ENCODE measurements around the gene DISC1.
"Not testable (repeated sequence)": the region's sequence is repeated elsewhere in the genome, so short reads cannot be mapped to it uniquely, and the experiment has no call there.

DISC1 gene

DNA sequence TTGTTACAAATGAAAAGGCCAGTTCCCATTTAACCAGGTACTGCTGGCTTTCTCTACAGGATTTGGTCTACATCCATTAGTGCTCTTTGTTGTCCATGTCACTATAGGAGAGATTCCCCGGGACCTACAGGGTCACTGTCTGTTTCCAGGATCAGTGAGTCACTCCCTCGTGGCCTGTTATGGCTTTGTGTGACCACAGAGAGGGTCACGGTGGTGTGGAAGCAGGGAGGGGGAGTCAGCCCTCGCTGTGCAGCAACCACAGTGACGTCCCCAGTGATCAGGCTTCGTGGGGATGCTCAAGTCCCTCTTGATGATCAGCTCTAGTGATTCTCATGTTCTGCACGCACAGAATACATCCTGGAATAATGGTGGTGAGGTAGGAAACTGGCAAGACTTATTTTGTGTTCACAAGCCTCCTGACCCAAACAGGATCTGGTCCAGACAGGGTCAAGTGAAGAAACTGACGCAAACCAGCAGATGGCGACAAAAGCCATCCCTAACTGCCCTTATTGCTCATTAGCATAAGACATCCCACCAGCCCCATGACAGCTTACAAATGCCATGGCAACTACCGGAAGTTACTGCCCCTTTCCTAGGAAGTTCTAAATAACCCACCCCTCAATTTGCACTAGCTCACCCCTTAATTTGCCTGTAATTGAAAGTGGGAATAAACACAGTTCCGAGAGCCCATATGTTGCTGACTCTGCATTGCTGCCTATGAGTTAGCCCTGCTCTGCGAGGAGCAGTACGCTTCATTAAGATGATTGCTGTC is 98.5 kb downstream of the DISC1 start:
- DNase-seq = peak in 7 of 58 donors; percentile 2 to 30 (median 6)

DNA sequence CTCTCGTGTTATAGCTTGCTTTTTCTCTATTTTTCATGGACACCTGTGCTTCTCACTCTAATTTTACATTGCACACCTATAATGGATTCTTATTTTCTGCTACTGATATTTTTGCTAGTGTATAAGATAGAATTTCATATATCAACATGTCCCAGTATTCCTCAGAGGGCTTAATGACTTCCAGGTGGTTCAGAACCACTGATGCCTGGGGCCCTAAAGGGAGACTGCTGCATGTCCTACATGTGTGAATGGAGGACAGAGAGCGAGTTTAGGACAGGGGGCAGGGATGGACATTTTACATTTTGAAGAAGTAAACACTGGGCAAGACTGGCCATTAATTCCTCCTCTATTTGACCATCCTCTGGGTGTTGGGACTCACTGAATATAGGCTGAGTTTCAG is 100.6 kb downstream of the DISC1 start:
- DNase-seq = no peak

DNA sequence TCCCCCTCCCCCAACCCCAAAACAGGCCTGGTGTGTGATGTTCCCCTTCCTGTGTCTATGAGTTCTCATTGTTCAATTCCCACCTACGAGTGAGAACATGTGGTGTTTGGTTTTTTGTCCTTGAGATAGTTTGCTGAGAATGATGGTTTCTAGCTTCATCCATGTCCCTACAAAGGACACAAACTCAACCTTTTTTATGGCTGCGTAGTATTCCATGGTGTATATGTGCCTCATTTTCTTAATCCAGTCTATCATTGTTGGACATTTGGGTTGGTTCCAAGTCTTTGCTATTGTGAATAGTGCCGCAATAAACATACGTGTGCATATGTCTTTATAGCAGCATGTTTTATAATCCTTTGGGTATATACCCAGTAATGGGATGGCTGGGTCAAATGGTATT is 102.4 kb downstream of the DISC1 start:
- not testable (repeated sequence) for DNase-seq

DNA sequence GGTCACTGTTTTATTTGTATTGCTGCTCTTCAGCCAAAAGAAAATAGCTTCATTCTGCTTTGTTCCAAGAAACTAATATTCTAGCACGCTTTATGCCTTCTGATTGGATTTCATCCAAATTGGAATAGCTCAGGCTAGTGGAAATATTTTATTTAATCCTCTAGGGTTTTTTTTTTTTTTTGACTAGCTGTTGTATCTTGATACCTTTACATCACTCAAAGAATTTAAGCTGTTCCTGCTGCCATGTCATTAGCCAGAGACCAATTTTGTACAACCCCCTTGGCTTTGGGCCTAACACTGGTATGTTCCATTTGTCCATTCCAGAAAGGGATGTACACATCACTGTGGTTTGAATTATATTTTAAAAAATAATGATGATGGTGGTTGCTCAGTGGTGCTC is 103.0 kb downstream of the DISC1 start:
- no peak for DNase-seq

DNA sequence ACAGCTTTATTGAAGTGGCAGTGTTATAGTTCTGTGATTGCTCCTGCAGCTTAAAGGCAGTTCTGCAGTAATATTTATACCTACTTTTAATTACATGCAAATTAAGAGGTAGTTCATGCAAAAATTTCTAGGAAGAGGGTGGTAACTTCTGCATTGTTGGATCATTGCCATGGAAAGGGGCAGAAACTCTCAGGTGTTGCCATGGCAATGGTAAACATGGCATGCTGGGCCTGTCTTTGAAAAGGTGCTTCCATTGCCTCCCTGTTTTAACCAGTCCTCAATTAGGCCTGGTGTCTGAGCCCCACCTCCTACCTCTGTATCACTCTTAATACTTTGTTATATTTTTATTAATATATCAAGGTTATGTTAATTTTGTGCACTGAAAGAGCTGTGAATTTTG is 104.7 kb downstream of the DISC1 start:
- DNase-seq = no peak

DNA sequence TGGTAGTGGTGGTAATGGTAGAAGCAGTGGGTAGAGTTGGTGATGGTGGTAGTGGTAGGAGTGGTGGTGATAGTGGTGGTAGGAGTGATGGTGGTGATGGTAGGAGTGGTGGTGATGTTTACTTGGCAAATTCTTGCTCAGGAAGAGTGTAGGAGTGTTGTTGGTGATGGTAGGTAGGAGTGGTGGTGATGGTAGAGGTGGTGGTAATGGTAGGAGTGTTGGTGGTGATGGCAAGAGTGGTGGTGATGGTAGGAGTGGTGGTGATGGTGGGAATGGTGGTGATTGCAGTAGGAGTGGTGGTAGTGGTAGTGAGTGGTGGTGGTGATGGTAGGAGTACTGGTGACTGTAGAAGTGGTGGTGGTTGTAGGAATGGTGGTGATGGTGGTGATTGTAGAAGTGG is 106.5 kb downstream of the DISC1 start:
- DNase-seq = no peak

DNA sequence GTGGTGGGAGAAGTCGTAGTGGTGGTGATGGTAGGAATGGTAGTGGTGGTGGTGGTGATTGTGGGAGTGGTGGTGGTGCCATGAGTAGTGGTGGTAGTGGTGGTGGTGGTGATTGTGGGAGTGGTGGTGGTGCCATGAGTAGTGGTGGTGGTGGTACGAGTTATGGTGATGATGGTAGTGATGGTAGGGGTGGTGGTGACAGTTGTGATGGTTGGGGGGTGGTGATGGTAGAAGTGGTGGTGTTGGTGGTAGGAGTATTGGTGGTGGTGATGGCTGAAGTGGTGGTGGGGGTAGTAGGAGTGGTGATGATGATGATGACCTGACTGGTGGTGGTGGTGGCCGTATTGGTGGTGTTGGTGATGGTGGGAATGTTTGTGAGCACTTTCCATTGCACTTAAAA is 107.1 kb downstream of the DISC1 start:
- no peak for DNase-seq

DNA sequence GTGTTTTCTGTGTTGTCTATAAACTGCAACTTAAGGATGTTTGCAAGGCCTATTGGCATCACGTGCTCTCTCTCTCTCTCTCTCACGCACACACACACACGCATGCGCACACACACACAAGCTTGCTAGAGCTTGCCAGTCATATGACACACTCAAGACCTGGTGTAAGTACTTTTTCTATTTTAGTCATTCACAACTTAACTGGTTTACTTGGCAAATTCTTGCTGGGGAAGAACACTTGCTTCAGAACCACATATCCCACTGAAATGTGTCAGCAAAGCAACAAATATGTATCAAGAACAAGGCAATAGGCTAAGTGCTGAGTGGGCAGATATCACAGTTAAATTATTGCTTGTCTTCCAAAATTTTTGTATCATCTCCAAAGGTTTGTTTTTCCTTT is 107.8 kb downstream of the DISC1 start:
- DNase-seq = no peak

DNA sequence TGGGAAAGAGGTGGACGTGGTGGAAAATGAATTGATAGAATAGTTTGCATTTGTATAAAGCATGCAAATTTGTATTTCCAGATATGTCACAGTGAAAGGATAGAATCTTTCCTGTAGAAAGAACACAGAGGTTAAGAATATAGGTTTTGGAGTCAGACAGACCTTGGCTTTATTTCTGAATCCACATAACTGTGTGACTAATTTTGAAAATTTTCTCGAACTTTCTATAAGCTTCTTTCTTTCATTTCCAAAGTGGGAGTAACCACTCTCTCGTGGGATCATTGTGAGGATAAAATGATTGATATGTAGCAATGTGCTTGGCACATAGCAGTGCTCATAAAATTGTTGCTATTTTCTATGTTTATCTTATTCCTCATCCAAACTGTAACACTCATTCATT is 108.8 kb downstream of the DISC1 start:
- no peak for DNase-seq

DNA sequence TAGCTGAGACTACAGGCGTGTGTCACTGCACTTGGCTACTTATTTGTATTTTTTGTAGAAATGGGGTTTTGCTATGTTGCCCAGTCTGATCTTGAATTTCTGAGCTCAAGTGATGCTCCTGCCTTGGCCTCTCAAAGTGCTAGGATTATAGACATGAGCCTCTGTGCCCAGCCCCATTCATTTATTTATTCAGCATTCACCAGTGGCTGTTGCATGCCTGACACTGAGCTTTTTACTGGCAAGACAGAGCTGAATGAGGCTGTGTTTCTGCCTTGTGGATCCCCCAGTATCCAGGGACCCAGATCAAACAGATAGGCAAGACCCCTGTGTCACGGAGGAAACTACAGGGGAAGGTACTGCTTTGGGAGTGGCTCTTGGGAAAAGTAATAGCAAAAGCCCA is 109.4 kb downstream of the DISC1 start:
- no peak for DNase-seq

DNA sequence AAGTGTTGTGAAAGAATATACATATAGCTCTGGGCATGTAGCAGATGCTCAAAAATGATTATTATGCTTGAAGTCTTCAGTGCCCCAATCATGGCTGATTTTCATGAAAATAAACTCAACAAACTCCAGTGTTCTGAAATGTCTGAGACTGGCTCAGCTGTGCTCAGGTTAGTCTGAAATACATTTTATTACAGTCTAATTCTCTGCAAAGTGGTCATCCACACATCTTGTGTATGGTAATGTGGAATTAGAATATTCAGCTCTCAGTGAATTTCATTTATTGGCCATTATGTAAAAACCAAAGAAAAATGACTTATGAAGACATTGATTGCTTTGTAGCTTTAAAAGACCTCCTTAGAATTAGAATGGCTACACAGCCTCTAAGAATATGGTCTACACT is 109.9 kb downstream of the DISC1 start:
- DNase-seq = no peak

DNA sequence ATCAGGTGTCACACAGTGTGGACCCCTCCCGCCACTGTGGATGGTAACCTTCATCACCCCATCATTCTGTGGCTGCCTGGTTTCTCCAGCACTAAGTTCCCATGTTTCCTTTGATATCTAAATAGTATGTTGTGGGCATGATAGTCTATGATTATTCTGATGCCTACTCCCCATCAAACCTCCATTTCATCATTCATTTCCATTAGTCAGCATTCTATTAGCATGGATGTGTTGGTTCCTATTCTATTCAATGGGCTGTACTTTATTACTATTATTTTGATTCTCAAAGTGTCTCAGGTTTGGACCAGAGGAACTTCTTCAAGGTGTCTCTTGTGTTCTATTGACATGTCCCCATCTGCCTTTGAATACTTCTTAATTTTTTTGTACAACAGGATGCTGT is 112.0 kb downstream of the DISC1 start:
- DNase-seq = no peak

DNA sequence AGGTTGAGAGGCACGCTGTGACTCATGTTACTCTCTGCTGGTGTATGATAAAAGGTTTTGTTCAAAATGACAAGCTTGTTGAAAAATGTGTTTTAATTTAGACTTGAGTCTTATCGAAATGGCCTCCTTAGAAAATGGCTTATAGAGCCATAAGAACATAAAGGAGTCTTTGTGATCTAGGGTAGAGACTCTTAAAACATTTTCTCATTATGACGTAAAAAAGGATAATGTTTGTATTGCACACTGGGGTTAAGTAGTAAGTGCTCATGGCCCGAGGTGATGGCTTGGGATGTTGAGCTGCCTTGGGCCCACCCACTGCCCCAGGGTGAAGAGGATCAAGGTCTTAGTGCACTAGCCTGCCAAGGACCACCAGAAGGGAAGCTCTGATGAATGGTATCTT is 117.4 kb downstream of the DISC1 start:
- no peak for DNase-seq

DNA sequence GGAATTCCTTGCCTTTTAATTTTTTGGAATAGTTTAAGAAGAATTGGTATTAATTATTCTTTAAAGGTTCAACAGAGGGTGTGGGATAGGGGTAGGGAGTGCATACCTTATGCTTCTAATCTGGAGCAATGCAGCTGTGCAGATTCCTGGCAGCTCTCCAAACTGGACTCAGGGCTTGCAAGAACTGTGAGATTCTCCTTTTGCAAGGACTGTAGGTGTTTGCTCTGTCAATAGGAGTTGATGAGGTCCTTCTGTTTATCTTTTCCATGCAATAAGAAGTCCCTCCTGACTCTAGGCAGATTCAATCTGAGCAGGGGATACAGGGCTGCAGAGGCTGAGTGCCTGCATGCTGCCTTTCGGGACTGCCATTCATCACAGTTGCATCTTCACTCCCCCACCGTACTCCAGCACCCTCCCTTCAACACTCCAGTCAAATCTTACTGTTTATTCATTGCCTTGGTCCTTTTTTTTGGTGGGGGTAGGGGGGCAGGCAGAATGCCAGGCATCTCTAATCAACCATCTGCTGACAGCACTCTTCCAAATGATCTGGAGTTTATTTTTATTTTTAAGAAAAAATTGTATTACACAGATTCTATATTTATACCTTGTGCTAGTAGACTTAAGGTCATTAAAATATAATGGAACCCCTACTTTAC is 122.3 kb downstream of the DISC1 start:
- peak in 1 of 58 donors; percentile 2 for DNase-seq

DNA sequence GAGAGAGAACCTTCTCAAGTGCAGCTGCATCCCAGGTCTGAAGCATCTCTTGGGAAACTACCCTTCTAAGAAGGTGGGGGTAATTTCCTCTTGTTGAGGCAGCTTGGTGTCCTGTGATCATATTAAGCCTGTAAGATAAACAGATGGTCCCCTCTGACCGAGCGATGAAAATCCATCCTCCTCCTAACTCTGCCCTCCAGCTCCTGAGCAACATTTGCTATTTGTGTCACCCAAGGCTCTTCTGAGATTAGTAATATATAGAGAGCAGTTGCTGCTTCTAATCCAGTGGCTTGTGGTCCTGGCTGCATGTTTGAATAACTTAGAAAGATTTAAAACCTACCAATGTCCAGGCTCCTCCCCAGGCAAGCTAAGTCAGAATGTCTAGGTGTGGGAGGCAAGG is 123.7 kb downstream of the DISC1 start:
- DNase-seq = no peak

DNA sequence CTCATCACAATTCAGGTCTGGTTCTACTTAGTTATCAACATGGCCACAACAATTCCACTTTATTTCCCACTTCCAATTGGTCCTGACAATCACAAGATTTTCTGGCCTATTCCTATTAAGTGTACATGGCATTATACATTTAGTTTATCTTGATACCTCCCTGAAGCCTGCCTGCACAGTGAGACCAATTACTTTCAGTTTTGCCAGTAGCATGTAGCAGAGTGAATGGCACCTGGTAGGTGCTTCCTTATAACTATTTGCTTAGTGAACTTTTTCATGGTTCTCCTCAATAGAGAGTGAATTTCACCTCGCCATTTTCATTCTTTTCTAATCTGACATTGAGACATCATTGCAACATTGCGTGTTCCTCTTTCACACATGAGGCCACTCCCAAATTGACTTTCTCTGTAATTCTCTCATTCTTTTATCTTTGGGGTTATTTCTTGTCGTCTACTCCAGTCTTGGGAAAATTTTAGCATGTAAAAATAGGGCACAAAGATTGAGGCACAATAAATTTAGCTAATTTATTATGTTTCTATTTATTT is 124.3 kb downstream of the DISC1 start:
- no peak for DNase-seq

DNA sequence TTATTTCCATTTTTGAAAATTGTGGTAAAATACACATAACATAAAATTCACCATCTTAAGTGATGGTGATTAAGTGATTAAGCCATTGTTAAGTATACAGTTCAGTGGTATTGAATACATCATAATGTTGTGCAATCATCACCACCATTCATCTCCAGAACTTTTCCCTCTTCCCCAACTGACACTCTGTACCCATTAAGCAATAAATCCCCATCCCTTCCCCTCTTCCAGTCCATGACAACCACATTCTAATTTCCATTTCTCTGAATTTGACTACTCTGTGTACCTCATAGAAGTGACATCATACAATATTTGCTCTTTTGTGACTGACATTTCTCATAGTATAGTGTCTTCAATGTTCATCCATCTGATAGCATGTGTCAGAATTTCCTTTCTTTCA is 124.8 kb downstream of the DISC1 start:
- DNase-seq = no peak

DNA sequence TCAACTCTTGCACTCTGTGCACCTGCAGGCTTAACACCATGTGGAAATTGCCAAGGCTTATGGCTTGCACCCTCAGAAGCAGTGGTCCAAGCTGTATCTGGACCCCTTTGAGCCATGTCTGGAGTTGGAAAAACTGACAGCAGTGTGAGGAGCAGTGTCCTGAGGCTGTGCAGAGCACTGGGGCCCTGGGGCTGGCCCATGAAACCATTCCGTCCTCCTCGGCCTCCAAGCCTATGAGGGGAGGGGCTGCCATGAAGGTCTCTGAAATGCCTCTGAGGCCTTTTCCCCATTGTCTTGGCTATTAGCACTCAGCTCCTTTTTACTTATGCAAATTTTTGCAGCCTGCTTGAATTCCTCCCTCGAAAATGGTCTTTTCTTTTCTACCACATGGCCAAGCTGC is 126.7 kb downstream of the DISC1 start:
- no peak for DNase-seq

DNA sequence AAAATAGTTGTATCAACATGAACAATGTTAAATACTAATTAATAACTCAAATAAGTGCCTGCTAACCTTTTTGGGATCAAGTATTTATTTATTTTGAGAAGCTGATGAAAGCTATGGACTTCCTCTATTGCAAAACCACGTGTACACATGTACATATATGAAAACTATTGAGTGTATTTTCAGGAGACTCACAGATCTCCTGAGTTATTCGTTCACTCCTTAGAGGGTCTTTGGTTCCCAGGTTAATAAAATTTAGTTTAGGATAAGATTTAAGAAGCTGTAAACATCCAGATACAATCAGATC is 130.5 kb downstream of the DISC1 start:
- DNase-seq = no peak

DNA sequence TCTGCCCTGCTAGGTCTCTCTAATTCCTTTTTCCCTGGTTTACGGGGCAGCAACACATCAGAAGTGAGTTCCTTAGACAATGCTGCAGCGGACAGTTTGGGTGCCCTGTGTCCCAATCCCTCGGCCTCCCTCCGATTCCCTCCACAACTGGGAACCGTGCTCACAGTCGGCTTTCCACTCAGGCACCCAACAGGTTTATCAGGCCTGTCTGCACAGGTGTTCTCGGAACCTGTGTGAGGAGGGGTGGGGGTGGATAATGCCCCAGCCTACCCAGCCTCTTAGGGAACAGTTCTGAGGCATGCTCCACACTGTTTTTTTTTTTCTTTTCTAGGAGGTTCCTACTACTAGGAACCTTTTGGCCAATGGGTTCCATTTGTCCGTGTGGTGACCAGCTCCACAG is 131.2 kb downstream of the DISC1 start:
- no peak for DNase-seq

DNA sequence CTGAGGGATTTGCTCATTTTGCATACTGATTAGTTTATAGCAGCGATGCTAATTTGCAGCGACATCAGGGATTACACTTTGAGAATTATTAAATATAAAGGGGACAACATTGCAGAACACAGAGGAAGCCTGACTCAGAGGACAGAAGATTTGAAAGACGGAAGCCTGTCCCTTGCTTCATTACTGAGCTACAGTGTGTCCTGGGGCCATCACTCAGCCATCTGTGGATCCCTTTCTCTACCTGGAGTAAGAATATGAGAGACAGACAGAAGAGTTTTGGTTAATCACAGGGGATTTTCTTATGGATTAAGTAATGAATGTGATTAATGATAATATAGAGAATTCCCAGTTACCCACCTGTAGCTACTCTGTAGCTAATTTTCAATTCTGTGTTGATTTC is 134.7 kb downstream of the DISC1 start:
- DNase-seq = no peak

DNA sequence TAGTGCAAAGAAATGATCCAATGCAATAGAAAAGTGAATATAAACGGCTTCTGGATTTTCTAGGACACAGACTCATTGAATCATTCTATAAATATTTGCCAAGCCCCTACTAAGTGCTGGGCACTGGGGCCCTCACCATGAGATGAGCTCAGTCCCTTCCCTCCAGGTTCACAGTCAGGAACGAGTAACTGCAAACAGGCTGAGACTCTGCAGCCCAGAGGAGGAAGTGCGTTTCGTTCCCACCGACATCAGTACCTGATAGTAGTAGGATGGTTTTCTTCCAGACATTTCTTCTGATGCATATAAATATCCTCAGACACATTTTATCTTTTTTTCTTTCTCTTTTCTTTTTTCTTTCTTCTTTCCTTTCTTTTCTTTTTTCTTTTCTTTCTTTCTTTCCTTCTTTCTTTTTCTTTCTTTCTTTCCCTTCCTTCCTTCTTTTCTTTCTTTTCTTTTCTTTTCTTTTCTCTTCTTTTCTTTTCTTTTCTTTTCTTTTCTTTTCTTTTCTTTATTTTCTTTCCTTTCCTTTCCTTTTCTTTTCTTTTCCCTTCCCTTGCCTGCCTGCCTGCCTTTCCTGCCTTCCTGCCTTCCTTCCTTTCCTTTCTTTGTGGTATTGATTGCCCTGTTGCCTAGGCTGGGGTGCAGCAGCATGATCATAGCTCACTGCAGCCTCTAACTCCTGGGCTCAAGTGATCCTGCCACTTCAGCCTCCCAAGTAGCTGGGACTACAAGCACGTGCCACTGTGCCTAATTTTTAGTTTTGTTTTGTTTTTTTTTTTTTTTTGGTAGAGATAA is 135.4 kb downstream of the DISC1 start:
- DNase-seq = no peak
